Ectodermal cell (in vitro differentiated cells): ENCODE data around the gene GPR146.

Experiments
- H3K27ac ChIP-seq: 2 replicates; pipeline ENCODE4 v1.7.0; 2013; ENCODE audit warnings: mild to moderate bottlenecking, low read depth, low read length; ENCODE audit not compliant: insufficient read depth, poor library complexity, severe bottlenecking
- H3K27me3 ChIP-seq: 2 replicates; pipeline ENCODE4 v1.7.0; 2013; ENCODE audit warnings: mild to moderate bottlenecking, low read length; ENCODE audit not compliant: insufficient read depth, control insufficient read depth, poor library complexity, severe bottlenecking
- H3K36me3 ChIP-seq: one replicate; pipeline ENCODE4 v1.7.0; 2013; ENCODE audit warnings: low read length; ENCODE audit not compliant: control insufficient read depth, insufficient read depth
- H3K4me1 ChIP-seq: one replicate; pipeline ENCODE4 v1.7.0; 2013; ENCODE audit warnings: low read length; ENCODE audit not compliant: control insufficient read depth, insufficient read depth
- H3K4me3 ChIP-seq: 2 replicates; pipeline ENCODE4 v1.7.0; 2013; ENCODE audit warnings: low read depth, low read length, control low read depth; ENCODE audit not compliant: insufficient read depth
- H3K9me3 ChIP-seq: 2 replicates; pipeline ENCODE4 v1.7.0; 2013; ENCODE audit warnings: mild to moderate bottlenecking, low read length, moderate library complexity; ENCODE audit not compliant: control insufficient read depth
- WGBS, 2 experiments: methylation state at CpG; one replicate each; pipeline ENCODE4 v1.1.7; 2013; ENCODE audit warnings: missing lambda C conversion rate in 2 of 2; 5-methylcytosine and 5-hydroxymethylcytosine counted together

GPR146 gene

GRCh38 chr7:1060315-1061072, 16.1 kb downstream of the GPR146 start:
- 48 to 49% methylated on average over 35 of the region's 35 CpGs for WGBS, 2 experiments
- peaks cover 6% of the 10 kb centered on the region for H3K27me3 ChIP-seq
- H3K4me1 ChIP-seq, result peaks cover 30% of the 10 kb centered on the region
- H3K36me3 ChIP-seq, result no peaks in the 10 kb centered on the region
- peak overlapping the region; percentile 44 for H3K27ac ChIP-seq
- peak overlapping the region; percentile 18 for H3K4me3 ChIP-seq
- H3K9me3 ChIP-seq, result no peaks in the 10 kb centered on the region

- whole genome bisulfite sequencing, 2 experiments, result 84 to 90% methylated on average over 9 of the region's 9 CpGs
- Histone ChIP-seq H3K9me3 (no peaks in the 10 kb centered on the region), H3K36me3 (no peaks in the 10 kb centered on the region), H3K4me3 (no peak overlapping the region), H3K27me3 (peaks cover 6% of the 10 kb centered on the region), H3K27ac (no peak overlapping the region), H3K4me1 (peaks cover 26% of the 10 kb centered on the region)
Observed at GRCh38 chr7:1061180-1061579, 16.8 kb downstream of the GPR146 start.

- no peaks in the 10 kb centered on the region for H3K36me3 ChIP-seq
- no peak overlapping the region for H3K4me3 ChIP-seq
- peaks cover 6% of the 10 kb centered on the region for H3K27me3 ChIP-seq
- peaks cover 24% of the 10 kb centered on the region for H3K4me1 ChIP-seq
- no peaks in the 10 kb centered on the region for H3K9me3 ChIP-seq
- H3K27ac ChIP-seq, result no peak overlapping the region
- 91 to 95% methylated on average over 33 of the region's 33 CpGs for WGBS, 2 experiments
Observed at GRCh38 chr7:1062296-1063294, 18.2 kb downstream of the GPR146 start.

GRCh38 chr7:1063361-1063760, 19.0 kb downstream of the GPR146 start:
- 93 to 96% methylated on average over 21 of the region's 21 CpGs for WGBS, 2 experiments
- peaks cover 24% of the 10 kb centered on the region for H3K4me1 ChIP-seq
- no peak overlapping the region for H3K4me3 ChIP-seq
- H3K36me3 ChIP-seq, result no peaks in the 10 kb centered on the region
- H3K27me3 ChIP-seq, result peaks cover 6% of the 10 kb centered on the region
- no peak overlapping the region for H3K27ac ChIP-seq
- H3K9me3 ChIP-seq, result no peaks in the 10 kb centered on the region

- Histone ChIP-seq H3K4me1 (peaks cover 24% of the 10 kb centered on the region), H3K4me3 (no peak overlapping the region), H3K36me3 (no peaks in the 10 kb centered on the region), H3K27me3 (peaks cover 6% of the 10 kb centered on the region), H3K27ac (no peak overlapping the region), H3K9me3 (no peaks in the 10 kb centered on the region)
- 92 to 94% methylated on average over 13 of the region's 13 CpGs for WGBS, 2 experiments
Observed at GRCh38 chr7:1064581-1064980, 20.2 kb downstream of the GPR146 start.

GRCh38 chr7:1065263-1065584, 20.9 kb downstream of the GPR146 start:
- no peak overlapping the region for H3K27ac ChIP-seq
- peaks cover 6% of the 10 kb centered on the region for H3K27me3 ChIP-seq
- H3K9me3 ChIP-seq, result no peaks in the 10 kb centered on the region
- H3K4me3 ChIP-seq, result no peak overlapping the region
- WGBS, 2 experiments, result 92 to 93% methylated on average over 12 of the region's 12 CpGs
- peaks cover 20% of the 10 kb centered on the region for H3K4me1 ChIP-seq
- no peaks in the 10 kb centered on the region for H3K36me3 ChIP-seq

GRCh38 chr7:1065585-1066241, 21.4 kb downstream of the GPR146 start:
- no peak overlapping the region for H3K27ac ChIP-seq
- WGBS, 2 experiments, result 31 to 32% methylated on average over 48 of the region's 48 CpGs
- H3K36me3 ChIP-seq, result no peaks in the 10 kb centered on the region
- no peak overlapping the region for H3K4me3 ChIP-seq
- peaks cover 6% of the 10 kb centered on the region for H3K27me3 ChIP-seq
- peaks cover 15% of the 10 kb centered on the region for H3K4me1 ChIP-seq
- H3K9me3 ChIP-seq, result no peaks in the 10 kb centered on the region

- Histone ChIP-seq H3K4me1 (peaks cover 10% of the 10 kb centered on the region), H3K9me3 (no peaks in the 10 kb centered on the region), H3K36me3 (no peaks in the 10 kb centered on the region), H3K27me3 (peaks cover under 1% of the 10 kb centered on the region), H3K4me3 (no peak overlapping the region), H3K27ac (no peak overlapping the region)
- WGBS, 2 experiments, result 84% methylated on average over 21 of the region's 21 CpGs
Observed at GRCh38 chr7:1066242-1066588, 21.9 kb downstream of the GPR146 start.

GRCh38 chr7:1068013-1068412, 23.7 kb downstream of the GPR146 start:
- 93 to 94% methylated on average over 14 of the region's 14 CpGs for WGBS, 2 experiments
- no peak overlapping the region for H3K27ac ChIP-seq
- no peaks in the 10 kb centered on the region for H3K27me3 ChIP-seq
- H3K36me3 ChIP-seq, result no peaks in the 10 kb centered on the region
- peaks cover 6% of the 10 kb centered on the region for H3K4me1 ChIP-seq
- H3K4me3 ChIP-seq, result no peak overlapping the region
- no peaks in the 10 kb centered on the region for H3K9me3 ChIP-seq

GRCh38 chr7:1068619-1069018, 24.3 kb downstream of the GPR146 start:
- Histone ChIP-seq H3K27me3 (no peaks in the 10 kb centered on the region), H3K36me3 (no peaks in the 10 kb centered on the region), H3K4me1 (peaks cover 6% of the 10 kb centered on the region), H3K27ac (no peak overlapping the region), H3K9me3 (no peaks in the 10 kb centered on the region), H3K4me3 (no peak overlapping the region)
- WGBS, 2 experiments, result 94% methylated on average over 11 of the region's 11 CpGs
